C4-2B (cell line): ENCODE results near the gene ITPKB.

ENCODE experiments used
- CTCF ChIP-seq: fragments of 450-650 bp; conservative IDR thresholded peaks from 2 replicates; pipeline ENCODE4 v1.5.1; 2017; ENCODE audit warnings: mild to moderate bottlenecking
- ZFX ChIP-seq: fragments of 450-650 bp; IDR thresholded peaks from 2 replicates; pipeline ENCODE4 v1.6.1; 2017

- TF ChIP-seq CTCF (no peak), ZFX (no peak)
Observed at GRCh38 chr1:226699166-226699565, 39.9 kb downstream of the ITPKB start.
